HepG2 (cell line): ENCODE data around the gene C5.
A peak's percentile ranks its signal among the peaks of the same experiment; 100 is the strongest.

Source experiments
- ATF3 ChIP-seq: sonication (generic); formaldehyde crosslinking; IDR thresholded peaks from 2 replicates; pipeline ENCODE4 v1.4.0; 2020; ENCODE audit warnings: missing genetic modification reagents
- BCLAF1 ChIP-seq: fragments of 450-650 bp; IDR thresholded peaks from 2 replicates; pipeline ENCODE4 v1.6.1; 2017; ENCODE audit warnings: mild to moderate bottlenecking
- CTCF ChIP-seq: sonication (generic); formaldehyde crosslinking; IDR thresholded peaks from 2 replicates; pipeline ENCODE4 v1.5.0; 2020; ENCODE audit warnings: mild to moderate bottlenecking, missing genetic modification reagents, moderate library complexity
- TMF1 ChIP-seq: sonication (generic); formaldehyde crosslinking; IDR thresholded peaks from 2 replicates; pipeline ENCODE4 v1.8.1; 2022; ENCODE audit warnings: low read depth, missing genetic modification reagents
- TP53 ChIP-seq: sonication (generic); formaldehyde crosslinking; conservative IDR thresholded peaks from 2 replicates; pipeline ENCODE4 v1.4.0; 2020; ENCODE audit warnings: missing genetic modification reagents
- USF2 ChIP-seq, 2 experiments: sonication (generic) in 1 of 2; formaldehyde crosslinking in 1 of 2; IDR thresholded peaks; 2 replicates each; pipeline versions ENCODE4 v1.5.1 to v1.6.1; 2011 to 2020; ENCODE audit warnings: borderline replicate concordance in 1 of 2, low read depth in 1 of 2, low read length in 1 of 2, mild to moderate bottlenecking in 1 of 2, missing genetic modification reagents in 1 of 2, moderate library complexity in 1 of 2
- ZNF354B ChIP-seq: sonication (generic); formaldehyde crosslinking; IDR thresholded peaks from 2 replicates; pipeline ENCODE4 v1.8.0; 2022; ENCODE audit warnings: mild to moderate bottlenecking, missing genetic modification reagents
- ZNF451 ChIP-seq: sonication (generic); formaldehyde crosslinking; IDR thresholded peaks from 2 replicates; pipeline ENCODE4 v1.5.0; 2020; ENCODE audit warnings: mild to moderate bottlenecking, missing genetic modification reagents
- ZNF549 ChIP-seq: sonication (generic); formaldehyde crosslinking; IDR thresholded peaks from 2 replicates; pipeline ENCODE4 v1.5.0; 2020; ENCODE audit warnings: missing genetic modification reagents
- ZNF569 ChIP-seq: sonication (generic); formaldehyde crosslinking; IDR thresholded peaks from 2 replicates; pipeline ENCODE4 v1.5.0; 2020; ENCODE audit warnings: mild to moderate bottlenecking, missing genetic modification reagents, moderate library complexity, borderline replicate concordance

GRCh38 chr9:121023064-121023463 lies 27.0 kb downstream of the C5 start:
- TF ChIP-seq CTCF (CRISPR knock-in tag) (peak; percentile 48), ATF3 (CRISPR knock-in tag) (no peak), ZNF549 (CRISPR knock-in tag) (no peak), USF2 (IDR thresholded peaks at IDR 0.05; ENCODE audit: low read depth, low read length) (no peak), USF2 (CRISPR knock-in tag; IDR thresholded peaks at IDR 0.05; ENCODE audit: borderline replicate concordance) (no peak), BCLAF1 (no peak), ZNF354B (CRISPR knock-in tag) (no peak), TP53 (CRISPR knock-in tag) (no peak), ZNF451 (CRISPR knock-in tag) (no peak), TMF1 (CRISPR knock-in tag) (no peak), ZNF569 (CRISPR knock-in tag) (no peak)
